GM12873 (cell line): ENCODE measurements around the gene GLIS1.

ENCODE experiments used
- TF ChIP-seq, protein P1 (sequence below): IDR thresholded peaks from 2 replicates; pipeline ENCODE4 v1.5.1; 2012; ENCODE audit warnings: low read depth, mild to moderate bottlenecking, moderate library complexity, low read length, control low read depth; ENCODE audit not compliant: insufficient read depth; ENCODE audit errors: missing control alignments

GLIS1 gene

DNA sequence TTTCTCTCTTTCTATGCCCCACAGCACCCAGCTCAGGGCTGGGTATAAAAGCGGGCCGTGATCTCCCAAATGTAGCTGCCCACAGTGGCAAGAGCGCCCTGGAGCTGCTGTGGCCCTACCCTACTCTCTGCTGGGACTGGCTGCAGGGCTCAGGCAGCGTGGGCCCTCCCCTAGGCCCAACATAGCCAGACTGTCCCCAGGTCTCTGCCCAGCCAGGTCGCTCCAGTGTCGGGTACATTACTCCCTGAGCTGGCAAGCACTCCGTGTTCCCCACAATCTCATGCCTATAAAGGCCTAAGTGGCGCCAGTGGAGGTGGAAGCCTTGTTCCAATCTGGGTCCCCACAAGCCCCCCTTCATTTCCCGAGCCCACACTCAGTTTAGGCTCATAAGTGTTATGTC lies 66.2 kb downstream of the GLIS1 start:
- TF ChIP-seq, protein P1, sequence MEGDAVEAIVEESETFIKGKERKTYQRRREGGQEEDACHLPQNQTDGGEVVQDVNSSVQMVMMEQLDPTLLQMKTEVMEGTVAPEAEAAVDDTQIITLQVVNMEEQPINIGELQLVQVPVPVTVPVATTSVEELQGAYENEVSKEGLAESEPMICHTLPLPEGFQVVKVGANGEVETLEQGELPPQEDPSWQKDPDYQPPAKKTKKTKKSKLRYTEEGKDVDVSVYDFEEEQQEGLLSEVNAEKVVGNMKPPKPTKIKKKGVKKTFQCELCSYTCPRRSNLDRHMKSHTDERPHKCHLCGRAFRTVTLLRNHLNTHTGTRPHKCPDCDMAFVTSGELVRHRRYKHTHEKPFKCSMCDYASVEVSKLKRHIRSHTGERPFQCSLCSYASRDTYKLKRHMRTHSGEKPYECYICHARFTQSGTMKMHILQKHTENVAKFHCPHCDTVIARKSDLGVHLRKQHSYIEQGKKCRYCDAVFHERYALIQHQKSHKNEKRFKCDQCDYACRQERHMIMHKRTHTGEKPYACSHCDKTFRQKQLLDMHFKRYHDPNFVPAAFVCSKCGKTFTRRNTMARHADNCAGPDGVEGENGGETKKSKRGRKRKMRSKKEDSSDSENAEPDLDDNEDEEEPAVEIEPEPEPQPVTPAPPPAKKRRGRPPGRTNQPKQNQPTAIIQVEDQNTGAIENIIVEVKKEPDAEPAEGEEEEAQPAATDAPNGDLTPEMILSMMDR: no peak

DNA sequence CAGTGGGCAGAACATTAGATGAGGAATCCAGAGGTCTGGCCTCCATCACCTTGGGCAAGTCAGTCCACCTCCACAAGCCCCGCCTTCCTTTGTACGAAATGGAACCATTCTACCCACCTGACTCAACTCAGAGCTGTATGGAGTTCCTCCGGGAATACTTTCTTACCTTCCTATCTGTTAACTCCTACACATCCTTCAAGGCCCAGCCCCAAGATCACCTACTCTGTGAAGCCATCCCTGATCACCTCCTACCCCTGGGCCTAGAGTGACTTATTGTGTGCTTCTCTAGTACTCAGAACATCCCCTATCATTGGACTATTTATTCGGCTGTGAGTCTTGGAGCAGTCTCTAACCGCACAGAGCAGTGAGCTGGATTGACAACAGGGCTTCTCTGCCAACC lies 66.7 kb downstream of the GLIS1 start:
- TF ChIP-seq, protein P1: no peak

DNA sequence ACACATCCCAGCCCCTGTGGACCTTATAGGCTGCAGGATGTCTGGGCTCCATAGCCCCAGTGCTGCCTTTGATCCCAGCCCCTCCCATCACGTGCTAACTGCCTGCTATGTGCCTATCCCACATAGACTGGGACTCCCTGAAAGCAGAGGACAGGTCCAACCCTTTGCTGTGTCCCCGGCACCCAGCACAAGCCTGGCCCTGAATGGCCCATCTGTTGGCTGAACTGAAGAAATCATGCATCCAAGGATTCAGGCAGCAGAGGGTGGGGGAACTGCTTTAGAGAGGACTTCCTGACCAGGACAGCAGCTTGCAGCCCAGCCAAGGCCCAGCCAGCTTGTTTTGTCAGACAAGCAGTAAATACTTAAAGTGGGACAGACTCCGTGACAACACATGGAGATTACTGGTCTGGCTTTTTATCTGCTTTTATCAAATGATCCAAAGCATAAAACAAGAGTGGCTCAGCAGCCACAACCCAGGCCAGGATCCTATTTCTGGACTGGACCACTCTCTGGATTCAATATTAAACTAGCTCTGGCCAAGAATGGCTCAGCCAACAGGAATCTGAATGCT lies 69.3 kb downstream of the GLIS1 start:
- TF ChIP-seq, protein P1: no peak

DNA sequence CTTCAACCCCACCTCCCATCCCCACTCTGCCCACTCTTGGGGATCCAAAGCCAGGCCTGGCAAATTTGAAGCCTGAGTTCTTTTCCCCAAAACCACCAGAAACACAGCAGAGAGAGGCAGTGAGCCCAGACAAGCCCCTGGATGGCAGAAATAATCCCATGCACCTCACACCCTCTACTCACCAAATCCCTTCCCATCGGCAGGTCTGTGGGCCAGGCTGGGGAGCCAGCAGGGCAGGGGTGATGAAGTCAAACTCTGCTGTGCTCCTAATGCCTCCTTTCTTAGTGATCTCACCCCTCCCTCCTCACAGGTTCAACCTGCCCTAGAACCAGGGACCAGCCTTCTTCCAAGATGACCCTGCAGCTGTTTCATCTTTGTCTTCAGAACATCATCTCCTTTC lies 72.4 kb downstream of the GLIS1 start:
- TF ChIP-seq, protein P1: no peak

DNA sequence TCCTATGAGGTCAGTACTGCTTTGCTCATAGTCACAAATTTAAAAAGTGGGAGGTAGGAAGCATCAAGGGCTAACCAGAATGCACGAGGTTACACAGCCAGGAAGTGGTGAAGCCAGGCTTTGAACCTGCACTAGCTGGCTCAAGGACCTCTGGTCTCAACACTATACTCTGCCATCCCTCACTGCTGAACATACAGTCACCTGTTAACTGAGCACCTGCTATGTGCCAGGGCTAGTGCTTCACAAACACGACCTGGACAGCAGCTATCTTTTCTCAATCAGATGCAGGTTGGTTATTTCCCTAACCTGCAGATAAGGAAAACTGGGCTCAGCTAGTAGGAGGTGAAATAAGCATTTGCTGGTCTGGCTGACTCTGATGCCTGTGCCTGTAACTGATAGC lies 73.0 kb downstream of the GLIS1 start:
- TF ChIP-seq, protein P1: no peak

DNA sequence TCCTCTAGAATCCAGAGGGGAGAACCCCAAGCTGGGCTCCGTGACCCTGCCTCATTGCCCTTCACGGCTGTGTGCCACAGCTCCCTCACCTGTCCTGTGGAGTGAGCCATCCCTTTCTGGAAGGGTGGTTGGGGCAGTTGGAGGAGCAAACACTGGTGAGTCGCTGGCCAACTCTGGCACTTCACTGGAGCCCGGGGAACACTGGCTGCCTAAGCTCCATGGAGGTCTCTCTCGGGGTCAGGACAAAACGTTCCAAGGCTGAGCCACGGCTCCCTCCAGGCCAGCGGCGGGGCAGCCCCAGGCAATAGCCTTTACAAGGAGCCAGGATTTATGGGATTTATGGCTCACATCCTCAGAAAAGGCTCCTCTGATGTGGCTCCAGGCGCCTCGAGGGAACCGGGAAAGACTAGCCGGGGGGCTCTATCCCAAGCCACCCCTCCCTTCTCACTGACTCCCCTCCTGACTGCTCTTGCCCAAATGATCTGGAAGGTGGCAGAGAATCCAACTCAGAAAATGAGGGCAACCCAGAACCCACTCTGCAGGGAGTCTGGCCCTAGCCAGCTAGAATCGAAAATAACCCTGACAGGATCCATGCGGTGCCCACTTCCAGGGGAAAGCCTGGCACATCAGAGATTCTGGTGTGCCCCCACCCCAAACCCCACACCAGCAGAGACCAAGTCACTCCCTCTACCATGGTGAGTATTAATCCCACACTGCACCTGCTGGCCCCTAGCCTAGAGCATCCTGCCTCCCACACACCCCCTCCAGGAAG lies 75.2 kb downstream of the GLIS1 start:
- TF ChIP-seq, protein P1: no peak

DNA sequence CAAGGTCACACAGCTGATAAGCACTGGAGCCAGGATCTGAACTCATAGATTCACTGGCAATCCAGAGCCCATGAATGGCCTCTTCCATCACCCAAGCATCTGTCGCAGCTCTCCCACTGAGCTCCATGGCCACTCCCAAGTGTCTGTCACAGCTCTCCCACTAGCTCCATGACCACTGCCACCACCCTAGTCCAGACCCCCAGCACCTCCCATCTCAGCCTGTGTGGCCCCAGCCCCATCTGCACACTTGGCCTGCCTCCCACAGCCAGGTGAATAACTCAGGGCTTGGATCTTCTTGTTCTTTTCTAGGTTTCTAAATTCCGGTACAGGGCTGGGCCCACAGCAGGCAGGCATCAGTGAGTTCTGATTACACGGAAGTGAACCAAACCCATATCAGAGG lies 76.0 kb downstream of the GLIS1 start:
- TF ChIP-seq, protein P1: no peak
